Measurements from ENCODE around the gene TAS2R20. TPM values are rescaled to one million over a fixed set of nuclear protein-coding genes. Genes with fewer than 3 reads are reported as not detected.

The TAS2R20 gene
- polyA plus RNA-seq, 1 donor (not counting 4 experiments of a cell fraction or from before 2014, with no cell fraction given) = 0.43 TPM

- no peaks in the 10 kb centered on the region for H3K4me1 ChIP-seq (ENCODE audit: control insufficient read depth, extremely low read depth, insufficient read depth, low read length)
- no peak overlapping the region for H2AFZ ChIP-seq (ENCODE audit: control insufficient read depth, low read length)
- TF ChIP-seq CTCF (optimal IDR thresholded peaks at IDR 0.05 in 1 of 3, IDR thresholded peaks at IDR 0.05 in 1 of 3, conservative IDR thresholded peaks at IDR 0.05 in 1 of 3; ENCODE audit: extremely low read depth in 1 of 3, insufficient read depth in 2 of 3, low read length in 3 of 3) (no peak), EZH2 (IDR thresholded peaks at IDR 0.05; ENCODE audit: low read length) (no peak)
- no peak overlapping the region for H3K4me3 ChIP-seq (ENCODE audit: control insufficient read depth in 2 of 3, extremely low read depth in 1 of 3, insufficient read depth in 2 of 3, low read depth in 1 of 3, low read length in 3 of 3)
- no peak overlapping the region for H3K4me2 ChIP-seq (ENCODE audit: control insufficient read depth, extremely low read depth, insufficient read depth, low read depth, low read length)
- dilution Hi-C loops (cut with MboI; ENCODE audit: extremely low pct_ligation_motif_present, low sequenced_read_pairs) = no loop called here
- no peaks in the 10 kb centered on the region for H3K27me3 ChIP-seq (ENCODE audit: control insufficient read depth, extremely low read depth, insufficient read depth, low read length)
- no peak for DNase-seq (ENCODE audit: low read depth, low spot score)
- no peak overlapping the region for H3K9ac ChIP-seq (ENCODE audit: control insufficient read depth, extremely low read depth, insufficient read depth, low read length)
- H3K27ac ChIP-seq (ENCODE audit: control insufficient read depth, insufficient read depth, low read length) = no peak overlapping the region
- H3K79me2 ChIP-seq (ENCODE audit: control insufficient read depth, insufficient read depth, low read length) = peaks cover under 1% of the 10 kb centered on the region
- no peaks in the 10 kb centered on the region for H3K9me3 ChIP-seq (ENCODE audit: control insufficient read depth, low read depth, low read length)
- H4K20me1 ChIP-seq (ENCODE audit: control insufficient read depth, extremely low read depth, insufficient read depth, low read length) = no peaks in the 10 kb centered on the region
- no peak for FAIRE-seq
- H3K36me3 ChIP-seq (ENCODE audit: control insufficient read depth in 2 of 2, extremely low read depth in 1 of 2, insufficient read depth in 2 of 2, low read length in 2 of 2) = peaks cover 0 to 1% of the 10 kb centered on the region in 2 experiments
- no peaks in the 10 kb centered on the region for H3K9me1 ChIP-seq (ENCODE audit: control insufficient read depth, extremely low read depth, insufficient read depth, low read length)
Observed at GRCh38 chr12:10957741-10958140, 40.4 kb downstream of the TAS2R20 start.

- dilution Hi-C loops (cut with MboI; ENCODE audit: extremely low pct_ligation_motif_present, low sequenced_read_pairs) = no loop called here
- H2AFZ ChIP-seq (ENCODE audit: control insufficient read depth, low read length) = no peak overlapping the region
- no peaks in the 10 kb centered on the region for H3K4me1 ChIP-seq (ENCODE audit: control insufficient read depth, extremely low read depth, insufficient read depth, low read length)
- H3K36me3 ChIP-seq (ENCODE audit: control insufficient read depth in 2 of 2, extremely low read depth in 1 of 2, insufficient read depth in 2 of 2, low read length in 2 of 2) = no peaks in the 10 kb centered on the region
- H3K79me2 ChIP-seq (ENCODE audit: control insufficient read depth, insufficient read depth, low read length) = peaks cover 1% of the 10 kb centered on the region
- no peak for FAIRE-seq
- no peak for TF ChIP-seq CTCF (optimal IDR thresholded peaks at IDR 0.05 in 1 of 3, IDR thresholded peaks at IDR 0.05 in 1 of 3, conservative IDR thresholded peaks at IDR 0.05 in 1 of 3; ENCODE audit: extremely low read depth in 1 of 3, insufficient read depth in 2 of 3, low read length in 3 of 3)
- no peak for TF ChIP-seq EZH2 (IDR thresholded peaks at IDR 0.05; ENCODE audit: low read length)
- no peak overlapping the region for H3K9ac ChIP-seq (ENCODE audit: control insufficient read depth, extremely low read depth, insufficient read depth, low read length)
- no peaks in the 10 kb centered on the region for H3K9me3 ChIP-seq (ENCODE audit: control insufficient read depth, low read depth, low read length)
- no peaks in the 10 kb centered on the region for H3K27me3 ChIP-seq (ENCODE audit: control insufficient read depth, extremely low read depth, insufficient read depth, low read length)
- no peak overlapping the region for H3K4me3 ChIP-seq (ENCODE audit: control insufficient read depth in 2 of 3, extremely low read depth in 1 of 3, insufficient read depth in 2 of 3, low read depth in 1 of 3, low read length in 3 of 3)
- no peak overlapping the region for H3K27ac ChIP-seq (ENCODE audit: control insufficient read depth, insufficient read depth, low read length)
- H4K20me1 ChIP-seq (ENCODE audit: control insufficient read depth, extremely low read depth, insufficient read depth, low read length) = no peaks in the 10 kb centered on the region
- no peak overlapping the region for H3K4me2 ChIP-seq (ENCODE audit: control insufficient read depth, extremely low read depth, insufficient read depth, low read depth, low read length)
- DNase-seq (ENCODE audit: low read depth, low spot score) = no peak
- H3K9me1 ChIP-seq (ENCODE audit: control insufficient read depth, extremely low read depth, insufficient read depth, low read length) = no peaks in the 10 kb centered on the region
Observed at GRCh38 chr12:10956085-10956484, 42.0 kb downstream of the TAS2R20 start.

Data from keratinocyte (primary cell).